GM20431 (cell line): Measurements from ENCODE around the gene KRTAP5-1.

Experiments used
- in situ Hi-C: fragments of 300-500 bp; cut with MseI, MboI; formaldehyde crosslinking; loops from one replicate; pipeline ENCODE4 v1.15.0; 2020; ENCODE audit warnings: low sequenced_read_pairs; ENCODE audit not compliant: unreplicated experiment

The KRTAP5-1 gene

GRCh38 chr11:1547467-1548098 is 37.5 kb downstream of the KRTAP5-1 start:
- in situ Hi-C loops, result no loop called here

- in situ Hi-C loops, result no loop called here
Measured at GRCh38 chr11:1546536-1547466, 38.3 kb downstream of the KRTAP5-1 start.

- in situ Hi-C loops, result no loop called here
Measured at GRCh38 chr11:1546077-1546535, 39.0 kb downstream of the KRTAP5-1 start.

- in situ Hi-C loops, result no loop called here
Measured at GRCh38 chr11:1545432-1545831, 39.7 kb downstream of the KRTAP5-1 start.

- in situ Hi-C loops, result no loop called here
Measured at GRCh38 chr11:1544536-1544935, 40.5 kb downstream of the KRTAP5-1 start.

- in situ Hi-C loops, result no loop called here
Measured at GRCh38 chr11:1543606-1544263, 41.3 kb downstream of the KRTAP5-1 start.

GRCh38 chr11:1542267-1542666 is 42.8 kb downstream of the KRTAP5-1 start:
- in situ Hi-C loops, result no loop called here

GRCh38 chr11:1541474-1542204 is 43.4 kb downstream of the KRTAP5-1 start:
- in situ Hi-C loops, result no loop called here

- in situ Hi-C loops, result no loop called here
Measured at GRCh38 chr11:1540074-1540473, 45.0 kb downstream of the KRTAP5-1 start.

GRCh38 chr11:1538153-1538552 is 46.9 kb downstream of the KRTAP5-1 start:
- in situ Hi-C loops, result no loop called here

- in situ Hi-C loops, result no loop called here
Measured at GRCh38 chr11:1536065-1536843, 48.8 kb downstream of the KRTAP5-1 start.

GRCh38 chr11:1534682-1535081 is 50.4 kb downstream of the KRTAP5-1 start:
- in situ Hi-C loops, result no loop called here
